Astrocyte (in vitro differentiated cells and primary cell): ENCODE measurements around the gene LDLRAD4. TPM values are rescaled to one million over a fixed set of nuclear protein-coding genes. Genes with fewer than 3 reads are reported as not detected.

Source experiments
- DNase-seq: peaks from one replicate; pipeline ENCODE4 v3.0.0-alpha.2; 2010; ENCODE audit warnings: low read depth
- FAIRE-seq: peaks from 2 replicates; lab custom pipeline; 2011; peaks lifted over from hg19 to GRCh38; lab: Jason Lieb, UNC
- H2AFZ ChIP-seq: 2 replicates; pipeline ENCODE4 v1.6.0; 2012; ENCODE audit warnings: low read depth, low read length, inconsistent platforms
- H3K27ac ChIP-seq: 2 replicates; pipeline ENCODE4 v1.5.1; 2011; ENCODE audit warnings: low read depth, low read length, inconsistent platforms
- H3K27me3 ChIP-seq: 2 replicates; pipeline ENCODE4 v1.6.0; 2011; ENCODE audit warnings: low read length, inconsistent platforms; ENCODE audit not compliant: insufficient read depth
- H3K36me3 ChIP-seq: 2 replicates; pipeline ENCODE4 v1.5.1; 2011; ENCODE audit warnings: low read length, inconsistent platforms; ENCODE audit not compliant: insufficient read depth
- H3K4me1 ChIP-seq: 2 replicates; pipeline ENCODE4 v1.5.1; 2011; ENCODE audit warnings: low read length, inconsistent platforms; ENCODE audit not compliant: insufficient read depth
- H3K4me2 ChIP-seq: 2 replicates; pipeline ENCODE4 v1.6.0; 2012; ENCODE audit warnings: low read length, inconsistent platforms
- H3K4me3 ChIP-seq: 2 replicates; pipeline ENCODE4 v1.5.1; 2011; ENCODE audit warnings: low read depth, mild to moderate bottlenecking, low read length, inconsistent platforms; ENCODE audit not compliant: insufficient read depth
- H3K79me2 ChIP-seq: 2 replicates; pipeline ENCODE4 v1.6.0; 2012; ENCODE audit warnings: mild to moderate bottlenecking, low read length, inconsistent platforms; ENCODE audit not compliant: insufficient read depth
- H3K9ac ChIP-seq: 2 replicates; pipeline ENCODE4 v1.6.0; 2012; ENCODE audit warnings: mild to moderate bottlenecking, low read length, inconsistent platforms
- H3K9me3 ChIP-seq: 2 replicates; pipeline ENCODE4 v1.5.1; 2012; ENCODE audit warnings: low read depth, mild to moderate bottlenecking, low read length, inconsistent platforms; ENCODE audit not compliant: insufficient read depth
- H4K20me1 ChIP-seq: 2 replicates; pipeline ENCODE4 v1.6.0; 2012; ENCODE audit warnings: low read length, inconsistent platforms; ENCODE audit not compliant: insufficient read depth
- H3K27ac Mint-ChIP-seq: one replicate; pipeline ENCODE4 v1.8.0; 2021; ENCODE audit warnings: mild to moderate bottlenecking, mixed read lengths; ENCODE audit not compliant: unreplicated experiment
- H3K27me3 Mint-ChIP-seq: one replicate; pipeline ENCODE4 v1.8.0; 2021; ENCODE audit warnings: low read depth, mixed read lengths; ENCODE audit not compliant: unreplicated experiment
- H3K36me3 Mint-ChIP-seq: one replicate; pipeline ENCODE4 v1.8.0; 2021; ENCODE audit warnings: low read depth, mixed read lengths; ENCODE audit not compliant: unreplicated experiment
- H3K4me1 Mint-ChIP-seq: one replicate; pipeline ENCODE4 v1.8.0; 2021; ENCODE audit warnings: low read depth, mixed read lengths; ENCODE audit not compliant: unreplicated experiment
- H3K4me3 Mint-ChIP-seq: one replicate; pipeline ENCODE4 v1.8.0; 2021; ENCODE audit warnings: mild to moderate bottlenecking, moderate library complexity, mixed read lengths; ENCODE audit not compliant: unreplicated experiment
- H3K9me3 Mint-ChIP-seq: one replicate; pipeline ENCODE4 v1.8.0; 2021; ENCODE audit warnings: mild to moderate bottlenecking, mixed read lengths; ENCODE audit not compliant: unreplicated experiment
- EZH2 ChIP-seq: IDR thresholded peaks from 2 replicates; pipeline ENCODE4 v1.6.1; 2012; ENCODE audit warnings: mild to moderate bottlenecking, low read length, inconsistent platforms; ENCODE audit not compliant: insufficient read depth
- total RNA-seq: library from RNA; stranded (reverse); gene quantifications from 2 replicates; pipeline ENCODE4 v1.2.1, GENCODE V29; 2021
- TF ChIP-seq, protein P1 (sequence below): IDR thresholded peaks from 2 replicates; pipeline ENCODE4 v1.5.1; 2011; ENCODE audit warnings: low read depth, mild to moderate bottlenecking, inconsistent platforms, low read length, moderate library complexity; ENCODE audit not compliant: insufficient read depth

Gene LDLRAD4
- total RNA-seq, 1 donor from 2014 or later, result 26.0 TPM

DNA sequence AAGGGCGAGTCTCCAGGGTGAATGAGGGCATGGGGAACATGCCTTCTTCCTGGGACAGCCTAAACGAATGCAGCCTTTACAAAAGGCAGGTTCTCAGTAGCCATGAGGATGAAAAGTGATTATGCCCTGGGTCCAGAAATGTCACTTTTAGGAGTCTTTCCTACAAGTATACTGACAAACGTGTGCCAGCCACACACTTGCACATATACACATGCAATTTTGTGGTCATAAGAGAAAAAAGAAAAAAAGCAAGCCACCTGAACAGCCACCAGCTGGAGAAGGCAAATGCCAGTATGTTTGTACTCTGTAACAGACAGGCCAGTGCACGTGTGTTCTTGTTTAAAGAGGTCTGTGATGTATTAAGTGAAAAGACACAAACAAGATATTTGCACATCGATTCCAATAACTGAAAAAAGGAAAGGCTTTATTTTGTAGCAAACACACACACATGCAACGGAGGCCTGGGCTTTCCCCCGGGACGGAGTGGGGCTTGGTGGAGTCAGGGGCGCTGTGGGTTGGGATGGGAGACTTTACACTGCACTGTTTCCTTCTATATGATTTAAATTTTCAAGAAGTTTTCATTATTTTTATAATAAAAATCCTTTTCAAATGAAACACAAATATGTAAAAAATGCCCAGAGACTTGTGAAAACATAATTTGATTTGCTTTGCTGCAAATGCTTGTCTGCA is 399.4 kb downstream of the LDLRAD4 start:
- H4K20me1 ChIP-seq, result peaks cover 2% of the 10 kb centered on the region
- FAIRE-seq (no peak), DNase-seq (no peak)
- Mint-ChIP-seq H3K27ac (no peak overlapping the region), H3K4me1 (peaks cover 30% of the 10 kb centered on the region), H3K36me3 (peaks cover 11% of the 10 kb centered on the region), H3K27me3 (peaks cover 14% of the 10 kb centered on the region), H3K9me3 (no peaks in the 10 kb centered on the region), H3K4me3 (no peak overlapping the region)
- no peaks in the 10 kb centered on the region for H3K9me3 ChIP-seq
- H3K4me2 ChIP-seq, result no peak overlapping the region
- H2AFZ ChIP-seq, result no peak overlapping the region
- no peaks in the 10 kb centered on the region for H3K79me2 ChIP-seq
- H3K36me3 ChIP-seq, result no peaks in the 10 kb centered on the region
- H3K4me3 ChIP-seq, result no peak overlapping the region
- H3K4me1 ChIP-seq, result no peaks in the 10 kb centered on the region
- no peak overlapping the region for H3K27ac ChIP-seq
- H3K27me3 ChIP-seq, result peaks cover 2% of the 10 kb centered on the region
- TF ChIP-seq EZH2, result no peak
- TF ChIP-seq, protein P1, sequence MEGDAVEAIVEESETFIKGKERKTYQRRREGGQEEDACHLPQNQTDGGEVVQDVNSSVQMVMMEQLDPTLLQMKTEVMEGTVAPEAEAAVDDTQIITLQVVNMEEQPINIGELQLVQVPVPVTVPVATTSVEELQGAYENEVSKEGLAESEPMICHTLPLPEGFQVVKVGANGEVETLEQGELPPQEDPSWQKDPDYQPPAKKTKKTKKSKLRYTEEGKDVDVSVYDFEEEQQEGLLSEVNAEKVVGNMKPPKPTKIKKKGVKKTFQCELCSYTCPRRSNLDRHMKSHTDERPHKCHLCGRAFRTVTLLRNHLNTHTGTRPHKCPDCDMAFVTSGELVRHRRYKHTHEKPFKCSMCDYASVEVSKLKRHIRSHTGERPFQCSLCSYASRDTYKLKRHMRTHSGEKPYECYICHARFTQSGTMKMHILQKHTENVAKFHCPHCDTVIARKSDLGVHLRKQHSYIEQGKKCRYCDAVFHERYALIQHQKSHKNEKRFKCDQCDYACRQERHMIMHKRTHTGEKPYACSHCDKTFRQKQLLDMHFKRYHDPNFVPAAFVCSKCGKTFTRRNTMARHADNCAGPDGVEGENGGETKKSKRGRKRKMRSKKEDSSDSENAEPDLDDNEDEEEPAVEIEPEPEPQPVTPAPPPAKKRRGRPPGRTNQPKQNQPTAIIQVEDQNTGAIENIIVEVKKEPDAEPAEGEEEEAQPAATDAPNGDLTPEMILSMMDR, result no peak
- no peak overlapping the region for H3K9ac ChIP-seq

DNA sequence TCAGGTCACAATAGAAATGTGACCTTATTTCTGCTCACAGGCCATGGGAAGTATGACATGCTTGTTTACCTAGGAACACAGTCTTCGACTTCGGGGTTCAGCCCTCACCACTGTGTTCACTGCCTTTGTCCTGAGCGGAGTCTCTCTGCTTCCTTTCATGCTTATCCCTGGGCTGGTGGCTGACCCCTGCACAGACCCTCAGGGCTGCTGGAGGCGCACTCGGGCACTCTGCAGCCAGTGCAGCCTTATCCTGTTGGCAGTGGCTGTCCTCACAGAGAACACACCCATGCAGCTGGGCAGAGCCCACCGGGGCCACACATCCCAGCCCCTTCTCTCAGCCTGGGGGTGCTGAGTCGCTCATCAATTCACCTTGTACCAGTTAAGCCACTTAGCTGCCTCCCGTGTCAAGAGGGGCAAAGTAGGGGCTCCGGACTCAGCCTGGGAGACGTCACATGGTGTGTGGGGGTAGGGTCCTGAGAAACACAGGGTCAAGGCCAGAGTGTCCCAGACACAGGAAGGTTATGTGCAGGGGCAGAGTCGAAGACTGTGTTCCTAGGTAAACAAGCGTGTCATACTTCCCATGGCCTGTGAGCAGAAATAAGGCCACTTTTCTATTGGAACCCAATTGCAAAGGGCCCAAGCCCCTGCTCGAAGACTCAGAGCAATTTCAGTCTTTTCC is 400.3 kb downstream of the LDLRAD4 start:
- Histone ChIP-seq H3K4me2 (no peak overlapping the region), H3K79me2 (no peaks in the 10 kb centered on the region), H3K4me3 (no peak overlapping the region), H2AFZ (no peak overlapping the region), H3K4me1 (no peaks in the 10 kb centered on the region), H4K20me1 (no peaks in the 10 kb centered on the region), H3K9me3 (no peaks in the 10 kb centered on the region), H3K9ac (no peak overlapping the region), H3K36me3 (no peaks in the 10 kb centered on the region), H3K27ac (no peak overlapping the region), H3K27me3 (no peaks in the 10 kb centered on the region)
- Mint-ChIP-seq H3K27me3 (peaks cover 17% of the 10 kb centered on the region), H3K27ac (no peak overlapping the region), H3K4me1 (peaks cover 32% of the 10 kb centered on the region), H3K4me3 (no peak overlapping the region), H3K9me3 (no peaks in the 10 kb centered on the region), H3K36me3 (peaks cover 10% of the 10 kb centered on the region)
- TF ChIP-seq EZH2, result no peak
- TF ChIP-seq, protein P1, result no peak
- DNase-seq (no peak), FAIRE-seq (no peak)
